ENCODE data around the gene SMIM31. TPM values are rescaled to one million over a fixed set of nuclear protein-coding genes. Genes with fewer than 3 reads are reported as not detected.
A peak's percentile ranks its signal among the peaks of the same experiment; 100 is the strongest.

The SMIM31 gene
- total RNA-seq, 1 experiment from 2014 or later = not detected

DNA sequence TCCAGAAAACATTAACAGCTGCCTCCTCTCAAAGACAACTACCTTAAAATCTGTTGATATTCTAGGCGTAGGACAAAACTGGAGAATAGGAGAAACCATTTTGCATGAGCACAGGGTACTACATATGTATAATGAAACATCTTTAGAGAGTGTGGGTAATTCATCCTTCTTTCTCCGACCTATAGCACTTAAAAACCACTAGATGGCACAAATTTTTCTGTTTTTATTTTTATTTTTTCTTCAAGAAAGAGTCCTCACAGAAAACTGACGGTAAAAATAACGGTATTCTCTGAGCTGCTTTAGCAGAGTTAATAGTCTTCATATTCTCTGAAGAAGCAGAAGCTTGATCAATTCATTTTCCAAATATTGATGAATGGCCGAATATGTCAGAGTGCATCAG, 14.6 kb downstream of the SMIM31 start:
- Histone ChIP-seq H4K5ac (ENCODE audit: insufficient read length, low read depth, low read length) (no peak overlapping the region), H3K4ac (ENCODE audit: low read depth, low read length) (no peak overlapping the region), H2BK20ac (ENCODE audit: low read depth, low read length, poor library complexity, severe bottlenecking) (no peak overlapping the region), H2AK5ac (ENCODE audit: insufficient read length, low read length) (no peak overlapping the region), H3K14ac (ENCODE audit: insufficient read depth, low read length) (no peak overlapping the region), H3K9ac (ENCODE audit: extremely low read depth, insufficient read length, low read length) (no peak overlapping the region), H3K56ac (ENCODE audit: insufficient read length, low read depth, low read length) (no peak overlapping the region), H3K27ac (ENCODE audit: insufficient read length, low read depth, low read length) (no peak overlapping the region), H3K23ac (ENCODE audit: insufficient read length, low read depth, low read length) (no peak overlapping the region), H3K4me1 (ENCODE audit: insufficient read depth, low read length) (no peaks in the 10 kb centered on the region), H2BK12ac (ENCODE audit: insufficient read length, low read depth, low read length) (no peak overlapping the region), H4K20me1 (ENCODE audit: control insufficient read depth, insufficient read depth, insufficient read length) (no peaks in the 10 kb centered on the region), H3K9me3 (ENCODE audit: control insufficient read depth, low read depth, low read length) (no peaks in the 10 kb centered on the region), H3K18ac (ENCODE audit: insufficient read length, low read depth, low read length) (no peak overlapping the region), H4K8ac (replicated peaks; ENCODE audit: insufficient read length, low read depth, low read length) (no peak overlapping the region), H3K23me2 (ENCODE audit: insufficient read length, low read depth, low read length, poor library complexity, severe bottlenecking) (no peaks in the 10 kb centered on the region), H2BK15ac (ENCODE audit: low read depth, low read length) (no peak overlapping the region), H2AFZ (ENCODE audit: low read length) (no peak overlapping the region), H4K91ac (ENCODE audit: insufficient read length, low read depth, low read length) (no peak overlapping the region), H3K79me2 (ENCODE audit: insufficient read depth, low read length) (no peaks in the 10 kb centered on the region), H3K79me1 (ENCODE audit: insufficient read depth, low read depth, low read length, poor library complexity, severe bottlenecking) (no peaks in the 10 kb centered on the region), H3T11ph (ENCODE audit: low read length) (no peak overlapping the region), H2BK5ac (ENCODE audit: insufficient read length, low read length) (no peak overlapping the region), H2BK120ac (ENCODE audit: low read depth, low read length, poor library complexity, severe bottlenecking) (no peak overlapping the region), H3K27me3 (ENCODE audit: insufficient read depth, low read length) (no peaks in the 10 kb centered on the region), H3K4me2 (ENCODE audit: insufficient read depth, insufficient read length, low read length) (no peak overlapping the region)
- DNase-seq = no peak
- TF ChIP-seq, protein P1, sequence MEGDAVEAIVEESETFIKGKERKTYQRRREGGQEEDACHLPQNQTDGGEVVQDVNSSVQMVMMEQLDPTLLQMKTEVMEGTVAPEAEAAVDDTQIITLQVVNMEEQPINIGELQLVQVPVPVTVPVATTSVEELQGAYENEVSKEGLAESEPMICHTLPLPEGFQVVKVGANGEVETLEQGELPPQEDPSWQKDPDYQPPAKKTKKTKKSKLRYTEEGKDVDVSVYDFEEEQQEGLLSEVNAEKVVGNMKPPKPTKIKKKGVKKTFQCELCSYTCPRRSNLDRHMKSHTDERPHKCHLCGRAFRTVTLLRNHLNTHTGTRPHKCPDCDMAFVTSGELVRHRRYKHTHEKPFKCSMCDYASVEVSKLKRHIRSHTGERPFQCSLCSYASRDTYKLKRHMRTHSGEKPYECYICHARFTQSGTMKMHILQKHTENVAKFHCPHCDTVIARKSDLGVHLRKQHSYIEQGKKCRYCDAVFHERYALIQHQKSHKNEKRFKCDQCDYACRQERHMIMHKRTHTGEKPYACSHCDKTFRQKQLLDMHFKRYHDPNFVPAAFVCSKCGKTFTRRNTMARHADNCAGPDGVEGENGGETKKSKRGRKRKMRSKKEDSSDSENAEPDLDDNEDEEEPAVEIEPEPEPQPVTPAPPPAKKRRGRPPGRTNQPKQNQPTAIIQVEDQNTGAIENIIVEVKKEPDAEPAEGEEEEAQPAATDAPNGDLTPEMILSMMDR (conservative IDR thresholded peaks at IDR 0.05) = peak; percentile 76
- no peaks in the 10 kb centered on the region; a peak in 1 of 7 replicates for H3K36me3 Mint-ChIP-seq (ENCODE audit: insufficient read depth in 1 of 3, low read depth in 3 of 3)
- no CpG with 5 or more reads among the region's 5 CpGs for WGBS (ENCODE audit: extremely low coverage, insufficient read length, low lambda C conversion rate)
- no peak overlapping the region for H3K27ac Mint-ChIP-seq
- H3K27me3 Mint-ChIP-seq (ENCODE audit: low read depth) = no peaks in the 10 kb centered on the region
- H3K9me3 Mint-ChIP-seq = no peaks in the 10 kb centered on the region
- H3K4me1 Mint-ChIP-seq = peaks cover 13 to 27% of the 10 kb centered on the region in 2 experiments
- no peak overlapping the region for H3K4me3 Mint-ChIP-seq
